HG03521 (cell line): ENCODE data around the gene SREBF1.

Experiments
- ATAC-seq: cut with Tn5 transposase; IDR thresholded peaks from one replicate; pipeline ENCODE4 v1.9.1; 2021; ENCODE audit warnings: mild to moderate bottlenecking, moderate library complexity; ENCODE audit not compliant: unreplicated experiment

The SREBF1 gene

DNA sequence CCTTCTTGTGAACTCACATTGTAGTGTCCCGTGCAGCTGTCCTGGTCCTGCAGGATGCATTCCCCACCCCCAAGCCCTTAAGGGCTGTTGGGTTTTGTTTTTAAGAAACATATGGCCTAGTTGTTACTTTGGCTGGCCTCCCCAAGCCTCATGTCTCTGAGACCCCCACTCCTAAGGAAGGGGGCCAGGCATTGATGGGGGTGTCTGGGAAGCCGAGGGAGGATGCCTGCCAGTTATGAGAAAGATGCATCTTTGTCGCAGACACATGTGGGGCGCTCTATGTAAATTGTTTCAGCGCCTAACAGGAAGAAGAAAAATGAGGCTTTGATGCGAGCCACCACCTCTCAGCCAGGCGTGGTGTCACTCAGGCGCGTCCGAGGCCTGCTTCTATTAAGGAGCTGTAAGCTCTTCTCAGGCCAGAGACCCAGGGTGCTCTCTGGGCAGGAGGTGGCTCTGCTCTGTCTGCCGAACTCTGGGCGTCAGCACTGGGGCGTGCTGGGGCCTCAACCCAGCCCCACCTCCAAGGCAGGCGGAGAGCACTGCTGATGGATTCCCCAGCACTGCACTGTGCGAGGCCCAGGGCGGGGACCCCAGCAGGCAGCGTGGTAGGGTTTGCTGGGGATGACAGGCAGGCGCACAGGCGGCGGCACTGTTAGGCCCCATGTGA lies 70.6 kb downstream of the SREBF1 start:
- ATAC-seq = peak; percentile 56

DNA sequence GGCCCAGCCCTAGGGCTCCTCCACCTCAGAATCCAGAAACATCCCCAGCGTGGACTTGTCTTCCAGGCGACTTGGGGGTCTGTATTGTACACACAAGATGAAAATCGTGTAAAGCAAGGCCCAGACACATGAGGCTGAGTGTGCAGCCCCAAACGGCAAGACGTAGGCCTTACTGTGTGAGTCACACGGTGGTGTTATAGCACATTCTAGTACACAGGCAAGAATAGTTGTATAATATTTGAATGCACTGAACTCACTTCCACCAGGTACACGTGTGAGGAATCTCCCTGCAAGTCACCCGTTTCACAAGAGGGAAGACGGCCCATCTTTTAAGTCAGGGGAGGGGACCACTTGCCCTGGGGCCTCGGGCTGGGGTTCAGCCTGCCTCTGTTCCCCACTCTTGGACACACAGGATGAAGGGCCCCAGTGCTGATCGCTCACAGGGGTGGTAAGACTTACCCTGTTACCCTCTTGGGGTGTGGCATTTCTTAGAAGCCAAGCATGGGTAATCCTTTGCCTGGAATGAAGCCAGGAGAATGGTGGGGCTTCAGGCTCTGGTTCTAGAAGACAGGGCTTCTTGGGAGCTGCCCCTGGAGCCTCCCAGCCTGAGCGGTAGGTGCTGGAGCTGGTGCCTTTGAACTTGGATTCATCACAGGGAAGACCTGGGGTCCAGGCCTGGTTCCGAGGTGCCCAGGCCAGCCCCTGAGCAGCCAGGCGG lies 71.3 kb downstream of the SREBF1 start:
- ATAC-seq = no peak

DNA sequence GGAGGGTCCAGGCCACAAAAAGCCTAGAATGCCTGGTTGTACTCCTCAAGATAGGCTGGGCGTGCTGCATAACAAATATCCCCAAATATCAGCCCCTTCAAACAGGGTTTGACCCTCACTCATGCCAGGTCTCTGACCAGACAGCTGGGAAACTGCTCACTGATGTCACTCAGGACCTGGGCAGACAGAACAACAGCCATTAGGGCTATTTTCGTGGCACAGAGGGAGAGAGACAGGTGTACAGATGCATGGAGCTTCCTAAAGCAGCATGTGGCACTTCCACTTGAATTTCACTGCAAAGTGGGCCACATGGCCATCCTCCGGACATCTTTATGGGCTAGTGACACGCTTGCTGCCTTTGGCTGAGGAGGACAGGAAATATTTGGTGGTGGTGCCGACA lies 73.1 kb downstream of the SREBF1 start:
- no peak for ATAC-seq

DNA sequence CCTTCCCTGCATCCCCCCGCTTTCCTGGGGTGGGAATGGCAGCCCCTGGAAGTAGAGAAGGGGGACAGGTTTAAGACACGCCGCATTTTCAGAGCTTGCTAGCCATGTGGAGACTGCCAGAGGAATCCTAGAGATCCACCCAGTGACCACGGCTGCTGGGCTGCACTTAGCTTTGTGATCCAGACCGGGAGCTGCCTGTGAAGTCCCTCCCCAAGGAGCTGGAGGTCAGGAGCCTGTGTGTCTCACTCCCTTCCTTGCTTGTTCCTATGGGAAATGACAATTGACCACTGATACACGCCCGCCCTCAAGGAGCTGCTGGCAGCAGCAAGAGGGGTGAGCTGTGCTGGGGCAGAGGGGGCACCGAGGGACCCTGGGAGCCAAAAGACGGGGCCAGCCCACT lies 73.7 kb downstream of the SREBF1 start:
- ATAC-seq = no peak

DNA sequence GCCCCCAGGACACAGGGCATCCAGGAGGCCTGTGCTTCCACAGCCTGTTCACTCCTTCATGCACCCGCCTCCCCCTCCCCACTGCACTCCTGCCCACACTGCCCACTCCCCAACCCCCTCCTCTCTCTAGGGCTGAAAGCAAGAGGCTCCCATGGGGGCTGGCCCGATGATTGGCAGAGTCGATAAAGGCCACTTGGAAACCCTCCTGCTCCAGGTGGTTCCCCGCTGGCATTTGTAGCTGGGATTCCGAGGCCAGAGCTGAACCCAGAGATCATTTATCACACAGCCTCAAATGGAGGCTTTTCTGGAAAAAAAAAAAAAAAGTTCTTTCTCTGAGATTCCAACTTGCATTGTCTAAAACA lies 74.1 kb downstream of the SREBF1 start:
- no peak for ATAC-seq
